ENCODE data around the gene ONECUT2.
A peak's percentile ranks its signal among the peaks of the same experiment; 100 is the strongest.

The ONECUT2 gene

DNA sequence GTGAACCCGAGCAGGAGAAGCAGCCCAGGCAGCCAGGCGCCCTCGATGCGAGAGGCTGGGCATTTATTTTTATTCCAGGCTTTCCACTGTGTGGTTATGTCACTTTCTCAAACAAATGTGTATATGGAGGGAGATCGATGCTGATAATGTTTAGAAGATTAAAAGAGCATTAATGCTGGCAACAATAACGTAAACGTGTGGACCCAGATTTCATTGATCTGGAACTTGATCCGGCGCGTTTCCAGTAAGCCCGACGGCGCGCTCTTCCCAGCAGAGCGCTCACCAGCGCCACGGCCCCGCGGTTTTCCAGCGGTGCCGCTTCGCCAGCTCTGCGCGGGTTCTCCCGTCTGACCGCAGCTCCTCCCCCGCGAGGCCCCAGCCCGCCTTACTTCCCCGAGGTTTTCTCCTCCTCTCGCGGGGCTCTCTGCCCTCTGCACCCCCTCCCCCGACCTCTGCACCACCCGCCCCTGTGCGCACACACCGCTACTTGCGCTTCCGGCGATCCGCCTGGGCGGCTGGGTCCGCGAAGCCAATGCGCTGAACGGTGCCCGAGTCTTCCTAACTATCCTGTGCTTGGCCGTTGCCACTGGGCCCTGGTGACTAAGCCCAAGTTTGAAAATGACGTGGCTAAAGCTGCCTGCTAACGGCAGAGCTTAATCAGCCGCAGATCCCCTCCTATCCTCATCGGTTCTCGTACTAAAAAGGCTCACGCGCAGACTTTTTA lies 6.1 kb downstream of the ONECUT2 start:
- no peak for TF ChIP-seq CTCF (IDR thresholded peaks at IDR 0.05; ENCODE audit: low read depth, low read length)
- H3K4me3 ChIP-seq (ENCODE audit: low read depth, low read length), result no peak overlapping the region

GRCh38 chr18:57443247-57443646 lies 8.1 kb downstream of the ONECUT2 start:
- no peak for TF ChIP-seq CTCF (IDR thresholded peaks at IDR 0.05; ENCODE audit: low read depth, low read length)
- H3K4me3 ChIP-seq (ENCODE audit: low read depth, low read length), result no peak overlapping the region

GRCh38 chr18:57443702-57444101 lies 8.5 kb downstream of the ONECUT2 start:
- no peak overlapping the region for H3K4me3 ChIP-seq (ENCODE audit: low read depth, low read length)
- no peak for TF ChIP-seq CTCF (IDR thresholded peaks at IDR 0.05; ENCODE audit: low read depth, low read length)

GRCh38 chr18:57444301-57444759 lies 9.2 kb downstream of the ONECUT2 start:
- no peak for TF ChIP-seq CTCF (IDR thresholded peaks at IDR 0.05; ENCODE audit: low read depth, low read length)
- H3K4me3 ChIP-seq (ENCODE audit: low read depth, low read length), result no peak overlapping the region

- no peak overlapping the region for H3K4me3 ChIP-seq (ENCODE audit: low read depth, low read length)
- TF ChIP-seq CTCF (IDR thresholded peaks at IDR 0.05; ENCODE audit: low read depth, low read length), result no peak
These were observed 10.5 kb downstream of the ONECUT2 start for GRCh38 chr18:57445488-57446319.

- peak; percentile 23; the same call in 1 of the 2 replicates for TF ChIP-seq CTCF (IDR thresholded peaks at IDR 0.05; ENCODE audit: low read depth, low read length)
- no peak overlapping the region for H3K4me3 ChIP-seq (ENCODE audit: low read depth, low read length)
These were observed 11.1 kb downstream of the ONECUT2 start for GRCh38 chr18:57446322-57446721.

GRCh38 chr18:57447154-57447621 lies 12.0 kb downstream of the ONECUT2 start:
- no peak overlapping the region for H3K4me3 ChIP-seq (ENCODE audit: low read depth, low read length)
- TF ChIP-seq CTCF (IDR thresholded peaks at IDR 0.05; ENCODE audit: low read depth, low read length), result no peak
